ENCODE measurements around the gene CDRT15.
"Not testable (repeated sequence)": the region's sequence is repeated elsewhere in the genome, so short reads cannot be mapped to it uniquely, and the experiment has no call there.

DNA sequence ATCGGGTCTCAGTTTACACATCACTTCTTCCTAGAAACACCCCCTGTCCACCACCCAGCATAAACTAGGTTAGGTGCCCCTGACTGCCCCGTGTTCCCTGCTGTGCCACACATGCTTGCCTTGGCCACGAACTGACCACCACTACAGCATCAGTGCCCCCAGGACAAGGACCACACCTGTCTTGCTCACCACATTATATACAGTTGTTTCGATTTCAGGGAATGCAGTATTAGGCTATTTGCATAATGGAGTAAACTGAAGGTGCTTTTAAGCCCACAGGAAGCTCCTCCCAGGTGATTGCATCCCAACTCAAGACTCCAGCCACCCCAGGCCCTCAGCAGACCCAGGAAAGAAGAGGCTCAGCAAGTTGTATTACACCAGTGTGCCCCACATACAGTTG is 50.2 kb downstream of the CDRT15 start:
- not testable (repeated sequence) for TF ChIP-seq SPI1, POLR2AphosphoS5, POLR2A, TAF1, POU2F2 (IDR thresholded peaks at IDR 0.05; ENCODE audit: low read depth, low read length)

Measured in GM12891 (cell line).